ENCODE measurements around the gene SMIM32.

- no peak for TF ChIP-seq CTCF (IDR thresholded peaks at IDR 0.05)
- no peak for TF ChIP-seq POLR2AphosphoS5 (IDR thresholded peaks at IDR 0.05)
- TF ChIP-seq POLR2A (IDR thresholded peaks at IDR 0.05), result no peak
Measured at GRCh38 chr5:136198453-136198852, 5.5 kb upstream of the SMIM32 start.

All from upper lobe of left lung (tissue), 4 donors.